KOPT-K1 (cell line): ENCODE data around the gene PLXNA4.

Experiments
- H3K27ac ChIP-seq: fragments of 200-600 bp; sonication (generic); 2 replicates; pipeline ENCODE4 v1.5.1; 2016; ENCODE audit warnings: antibody characterized with exemption, mild to moderate bottlenecking, low read depth, low read length; ENCODE audit not compliant: poor library complexity, severe bottlenecking
- H3K36me3 ChIP-seq: fragments of 200-600 bp; sonication (generic); 2 replicates; pipeline ENCODE4 v1.5.1; 2017; ENCODE audit warnings: antibody characterized with exemption, mild to moderate bottlenecking, low read length, moderate library complexity; ENCODE audit not compliant: insufficient read depth
- H3K9me3 ChIP-seq: fragments of 200-600 bp; sonication (generic); 2 replicates; pipeline ENCODE4 v1.5.1; 2017; ENCODE audit warnings: antibody characterized with exemption, low read length, mild to moderate bottlenecking; ENCODE audit not compliant: insufficient read depth, poor library complexity, severe bottlenecking

PLXNA4 gene

DNA sequence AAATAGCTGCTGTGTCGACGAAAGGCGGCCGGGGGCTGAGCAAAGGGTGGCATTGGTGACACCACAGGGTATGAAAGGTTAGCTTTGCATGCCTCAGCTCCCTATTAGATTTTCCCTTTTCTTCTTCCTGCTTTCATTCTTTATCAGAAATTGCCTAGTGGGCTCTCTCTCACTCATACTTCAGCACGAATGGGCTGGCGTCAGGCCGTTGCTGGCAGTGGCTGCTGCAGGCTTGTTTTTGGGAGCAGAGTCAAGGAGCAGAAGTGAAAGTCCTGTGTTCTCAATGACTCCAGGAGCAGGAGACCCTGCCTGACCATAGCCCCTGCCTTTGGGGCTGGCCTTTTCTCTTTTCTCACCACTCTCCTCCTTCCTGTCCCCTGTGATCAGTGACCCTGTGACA, 318.0 kb downstream of the PLXNA4 start:
- no peaks in the 10 kb centered on the region for H3K9me3 ChIP-seq
- no peak overlapping the region for H3K27ac ChIP-seq
- no peaks in the 10 kb centered on the region for H3K36me3 ChIP-seq

DNA sequence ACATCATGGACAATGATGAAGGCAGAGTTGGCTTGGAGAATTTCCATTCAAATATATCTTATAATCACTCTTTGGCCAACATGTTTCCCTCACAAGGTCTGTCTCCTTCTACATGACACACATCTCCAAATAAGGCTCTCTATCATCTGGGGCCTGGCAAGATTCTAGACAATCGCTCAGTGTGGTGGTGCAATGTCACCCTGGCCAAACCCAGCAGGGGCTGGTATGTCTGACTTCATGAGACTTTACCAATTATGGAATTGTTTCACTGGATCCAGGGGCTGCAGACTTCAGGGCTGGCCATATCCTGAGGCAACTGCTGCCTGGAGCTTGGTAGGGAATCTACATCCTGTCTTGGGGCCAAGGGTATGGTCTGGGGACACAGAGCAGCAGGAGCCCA, 319.0 kb downstream of the PLXNA4 start:
- no peaks in the 10 kb centered on the region for H3K9me3 ChIP-seq
- no peak overlapping the region for H3K27ac ChIP-seq
- no peaks in the 10 kb centered on the region for H3K36me3 ChIP-seq

DNA sequence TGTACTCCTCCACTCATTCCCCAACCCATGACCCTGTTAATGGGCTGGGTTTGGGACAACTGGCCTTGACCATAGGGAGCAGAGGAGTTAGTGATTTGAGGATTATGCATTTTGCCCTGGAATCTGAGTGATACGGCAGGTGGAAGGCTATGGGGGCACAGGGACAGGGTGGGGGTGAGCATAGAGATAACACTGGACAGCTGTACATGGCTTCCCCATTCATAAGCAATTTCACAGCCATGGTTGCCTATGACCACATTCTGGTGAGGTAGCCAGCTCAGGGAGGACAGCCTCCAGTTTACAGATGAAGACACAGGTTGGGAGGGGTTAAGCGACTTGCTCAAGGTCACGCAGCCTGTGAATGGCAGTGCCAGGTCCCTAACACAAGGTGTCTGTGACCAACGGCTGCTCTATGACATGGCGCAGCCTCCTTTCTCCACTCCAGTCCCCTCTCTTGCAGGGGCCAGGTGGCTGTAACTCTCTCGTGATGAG, 319.5 kb downstream of the PLXNA4 start:
- Histone ChIP-seq H3K9me3 (no peaks in the 10 kb centered on the region), H3K27ac (no peak overlapping the region), H3K36me3 (no peaks in the 10 kb centered on the region)

DNA sequence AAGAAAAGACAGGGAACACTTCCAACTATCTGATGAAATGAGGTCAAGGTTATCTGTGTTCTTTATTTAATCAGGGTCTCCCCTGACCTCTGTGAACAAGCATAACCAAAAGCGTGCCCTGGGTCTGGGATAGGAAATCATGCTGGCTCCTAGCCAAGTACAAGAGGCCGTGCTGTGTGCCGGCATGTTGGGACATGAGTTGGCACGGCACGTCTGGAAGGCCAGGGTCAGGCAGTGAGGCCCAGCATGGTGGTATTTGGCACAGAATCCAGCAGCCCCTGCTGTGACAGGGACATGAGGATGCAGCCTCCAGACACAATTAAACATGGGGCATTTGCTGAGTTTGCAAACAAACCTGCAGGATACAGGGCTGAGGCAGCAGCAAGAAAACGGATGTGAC, 320.4 kb downstream of the PLXNA4 start:
- Histone ChIP-seq H3K36me3 (no peaks in the 10 kb centered on the region), H3K9me3 (no peaks in the 10 kb centered on the region), H3K27ac (no peak overlapping the region)

DNA sequence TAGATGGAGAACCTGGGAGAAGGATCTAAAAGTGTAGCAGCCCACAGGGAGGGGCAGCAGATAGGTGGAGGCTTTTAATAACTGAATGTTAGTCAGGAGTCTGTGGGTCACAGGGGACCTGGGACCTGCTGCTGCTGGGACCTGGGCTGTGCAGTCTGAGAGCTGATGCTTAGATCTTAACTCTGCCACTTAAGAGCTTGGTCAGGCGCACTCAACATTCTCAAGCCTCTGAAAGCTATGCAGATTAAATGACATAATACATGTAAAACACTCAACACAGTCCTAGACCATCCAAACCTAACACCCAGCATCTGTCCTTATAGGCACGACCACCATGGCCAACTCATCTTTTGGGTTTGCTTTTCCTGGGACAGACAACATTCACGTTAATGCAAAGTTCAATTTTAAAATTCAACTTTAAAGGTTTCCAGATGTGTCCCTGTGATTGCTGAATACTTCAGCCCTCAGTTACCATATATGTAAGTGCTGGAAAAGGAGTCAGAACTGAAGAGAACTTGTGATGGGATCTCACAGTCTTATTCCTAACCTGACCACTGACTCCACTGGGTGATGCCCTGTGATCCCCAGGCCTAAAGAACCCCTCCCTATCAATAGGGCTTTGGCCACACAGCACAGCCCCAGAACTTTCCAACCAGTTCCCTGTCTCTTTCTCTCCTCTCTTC, 321.0 kb downstream of the PLXNA4 start:
- Histone ChIP-seq H3K9me3 (no peaks in the 10 kb centered on the region), H3K36me3 (no peaks in the 10 kb centered on the region), H3K27ac (no peak overlapping the region)

DNA sequence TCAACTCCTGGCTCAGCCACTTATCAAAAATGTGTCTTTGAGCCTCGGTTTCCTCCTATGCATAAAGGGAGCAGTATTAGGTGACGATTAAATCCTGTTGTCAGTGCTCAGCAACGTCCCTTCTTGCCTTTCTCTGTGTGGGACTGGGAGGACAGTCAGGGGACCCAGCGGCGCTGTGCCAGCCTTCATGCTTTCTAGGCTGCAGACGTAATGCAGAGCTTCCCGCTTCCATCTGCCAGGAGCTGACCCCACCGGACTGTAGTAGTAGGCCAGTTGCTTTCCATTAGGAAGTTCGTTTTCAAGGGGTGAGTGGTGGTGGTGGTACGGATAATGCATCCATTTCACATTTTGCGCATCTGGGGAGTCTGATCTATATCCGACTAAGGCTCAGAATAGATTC, 321.8 kb downstream of the PLXNA4 start:
- Histone ChIP-seq H3K27ac (no peak overlapping the region), H3K9me3 (no peaks in the 10 kb centered on the region), H3K36me3 (no peaks in the 10 kb centered on the region)

DNA sequence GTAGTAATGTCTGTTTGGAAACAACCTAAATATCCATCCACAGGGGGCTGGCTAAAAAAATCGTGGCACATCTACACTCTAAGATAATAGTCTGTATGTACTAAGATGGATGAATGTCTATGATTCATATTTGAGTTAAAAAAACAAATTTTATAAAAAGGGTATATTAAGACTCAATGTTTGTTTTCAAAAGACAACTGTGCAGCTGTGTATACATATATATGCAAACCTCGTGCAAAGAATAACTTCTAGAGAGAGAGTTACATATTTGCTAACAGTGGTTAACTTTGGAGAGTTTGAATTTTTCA, 323.5 kb downstream of the PLXNA4 start:
- no peak overlapping the region for H3K27ac ChIP-seq
- no peaks in the 10 kb centered on the region for H3K9me3 ChIP-seq
- no peaks in the 10 kb centered on the region for H3K36me3 ChIP-seq

DNA sequence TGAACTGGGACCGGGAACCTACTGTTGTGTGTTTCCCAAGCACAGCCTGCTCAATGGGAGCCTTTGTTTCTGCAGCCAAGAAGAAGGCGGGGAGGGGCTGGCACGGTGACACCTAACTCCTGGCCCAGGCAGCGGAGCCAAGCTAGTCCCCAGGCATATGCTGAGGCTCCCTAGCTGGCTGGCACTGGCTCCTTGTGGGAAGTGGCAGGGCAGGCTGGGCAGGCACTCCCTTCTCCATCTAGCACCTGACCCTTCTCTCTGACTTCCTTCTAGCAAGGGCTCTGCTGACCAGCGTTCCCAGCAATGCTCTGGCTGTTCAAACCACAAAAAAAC, 325.0 kb downstream of the PLXNA4 start:
- Histone ChIP-seq H3K27ac (no peak overlapping the region), H3K36me3 (no peaks in the 10 kb centered on the region), H3K9me3 (no peaks in the 10 kb centered on the region)

DNA sequence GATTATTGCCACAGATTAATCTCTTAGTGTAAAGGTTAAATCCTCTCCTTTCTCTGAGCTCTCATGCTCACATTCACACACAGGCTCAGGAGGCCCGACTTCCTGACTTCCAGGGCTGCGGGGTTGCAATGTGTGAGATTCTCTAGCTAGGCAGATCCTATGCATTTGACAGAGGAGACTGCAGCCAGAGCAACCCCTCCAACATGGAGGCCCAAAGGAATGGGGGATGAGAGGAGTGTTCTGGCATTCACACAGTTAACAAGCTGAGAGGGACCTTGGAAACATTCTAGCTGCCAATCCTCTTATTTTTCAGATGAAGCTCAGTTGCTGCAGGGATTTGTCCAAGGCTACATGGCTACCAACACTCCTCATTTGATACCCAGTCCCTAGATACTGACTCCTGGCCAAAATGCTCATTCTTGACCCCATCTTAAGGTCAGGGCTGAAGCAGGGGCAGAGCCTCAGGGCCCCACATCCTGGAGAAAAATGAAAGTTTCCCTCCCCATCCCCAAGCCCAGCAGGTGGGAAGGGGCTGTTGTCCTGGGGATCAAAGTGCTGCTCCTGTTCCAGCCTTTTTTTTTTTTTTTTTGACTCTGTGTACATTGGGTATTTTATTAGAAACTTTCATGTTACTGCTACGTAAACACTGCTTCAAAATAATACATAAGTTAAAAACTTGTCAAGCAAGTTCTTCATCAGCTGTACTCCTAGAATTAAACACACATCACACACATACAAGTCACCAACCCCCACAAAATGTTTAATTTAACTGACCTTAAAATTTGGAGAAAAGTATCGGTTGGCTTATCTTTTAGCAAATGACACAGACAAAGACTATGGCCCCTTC, 325.6 kb downstream of the PLXNA4 start:
- H3K9me3 ChIP-seq = peaks cover 2% of the 10 kb centered on the region
- no peaks in the 10 kb centered on the region for H3K36me3 ChIP-seq
- no peak overlapping the region for H3K27ac ChIP-seq

DNA sequence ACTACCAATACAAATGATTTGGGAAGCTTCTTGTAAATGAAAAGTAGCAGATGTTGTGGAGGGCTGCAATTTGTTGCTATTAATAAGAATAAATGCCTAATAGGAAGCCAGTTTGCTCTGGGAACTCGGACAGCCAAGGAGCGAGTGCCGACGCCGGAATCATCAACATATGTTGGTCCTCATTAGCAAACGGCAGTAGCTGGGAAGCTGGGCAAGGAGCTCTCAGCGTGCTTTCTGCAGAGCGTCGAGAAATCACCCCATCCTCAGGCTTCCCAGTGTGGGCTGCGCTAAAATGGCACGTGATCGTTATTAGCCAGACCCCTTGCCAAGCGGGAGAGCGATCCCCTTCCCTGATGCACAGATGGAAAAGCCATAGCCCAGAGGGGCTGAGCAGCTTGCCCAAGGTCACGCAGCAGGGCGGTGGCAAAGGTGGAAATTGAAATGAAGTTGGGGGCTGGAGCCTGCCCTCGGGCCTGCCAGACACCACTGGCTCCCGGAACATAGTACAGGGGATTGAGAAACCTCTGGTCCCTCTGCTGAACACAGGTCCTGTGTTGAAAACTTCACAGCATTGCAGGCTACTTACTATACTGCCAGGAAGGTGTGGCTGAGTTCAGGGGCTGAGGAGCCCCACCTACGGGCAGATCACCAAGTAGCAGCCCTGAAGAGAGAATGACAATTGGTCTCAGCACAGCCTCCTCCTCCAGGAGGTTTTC, 326.9 kb downstream of the PLXNA4 start:
- Histone ChIP-seq H3K27ac (no peak overlapping the region), H3K36me3 (no peaks in the 10 kb centered on the region), H3K9me3 (peaks cover 5% of the 10 kb centered on the region)

DNA sequence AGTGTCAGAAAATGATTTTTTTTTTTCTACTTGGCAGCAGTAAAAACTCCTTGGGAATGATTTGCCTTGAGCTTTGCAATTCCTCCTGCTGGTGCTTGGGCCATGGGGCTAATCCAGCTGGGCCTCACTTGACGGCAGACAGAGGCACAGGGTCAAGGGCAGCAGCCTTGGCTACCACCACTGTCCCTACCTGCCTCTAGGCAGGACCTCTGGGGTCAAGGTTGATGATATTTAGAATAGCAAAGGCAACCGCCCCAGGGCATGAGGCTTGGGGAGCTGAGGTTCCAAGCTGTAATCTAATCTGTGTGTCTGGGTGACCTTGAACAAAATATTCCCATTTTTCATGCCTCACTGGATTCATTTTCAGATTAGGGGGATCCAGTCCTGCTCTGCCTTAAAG, 327.4 kb downstream of the PLXNA4 start:
- Histone ChIP-seq H3K9me3 (peaks cover 5% of the 10 kb centered on the region), H3K36me3 (no peaks in the 10 kb centered on the region), H3K27ac (no peak overlapping the region)

DNA sequence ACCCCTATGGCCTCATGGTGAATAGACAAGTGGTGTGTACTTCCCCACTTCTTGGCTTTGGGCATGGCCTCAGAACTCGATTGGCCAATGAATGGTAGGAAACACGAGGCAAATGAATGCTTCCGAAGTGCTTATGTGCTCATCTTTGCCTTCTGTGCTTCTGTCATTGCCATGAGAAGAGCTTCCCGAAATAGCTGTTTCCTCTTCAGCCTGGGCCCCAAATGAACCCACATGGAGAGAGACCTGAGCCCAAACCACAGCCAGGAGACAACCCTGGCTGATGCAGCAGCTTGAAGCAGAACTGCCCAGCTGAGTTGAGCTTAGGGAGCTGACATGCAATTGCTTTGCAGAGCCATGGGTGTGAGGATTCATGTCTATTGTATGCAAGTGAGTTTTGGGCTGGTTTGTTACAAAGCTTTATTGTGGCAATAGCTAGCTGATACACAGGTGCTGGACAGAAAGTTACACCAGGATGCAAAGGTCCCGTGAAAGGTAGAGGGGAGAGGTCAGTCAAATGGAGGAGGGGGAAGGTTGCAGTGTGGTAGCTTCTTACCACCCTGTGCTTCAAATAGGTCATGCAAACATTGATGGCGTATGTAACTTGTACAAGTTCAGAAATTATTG, 328.2 kb downstream of the PLXNA4 start:
- H3K27ac ChIP-seq = no peak overlapping the region
- peaks cover 5% of the 10 kb centered on the region for H3K9me3 ChIP-seq
- no peaks in the 10 kb centered on the region for H3K36me3 ChIP-seq

DNA sequence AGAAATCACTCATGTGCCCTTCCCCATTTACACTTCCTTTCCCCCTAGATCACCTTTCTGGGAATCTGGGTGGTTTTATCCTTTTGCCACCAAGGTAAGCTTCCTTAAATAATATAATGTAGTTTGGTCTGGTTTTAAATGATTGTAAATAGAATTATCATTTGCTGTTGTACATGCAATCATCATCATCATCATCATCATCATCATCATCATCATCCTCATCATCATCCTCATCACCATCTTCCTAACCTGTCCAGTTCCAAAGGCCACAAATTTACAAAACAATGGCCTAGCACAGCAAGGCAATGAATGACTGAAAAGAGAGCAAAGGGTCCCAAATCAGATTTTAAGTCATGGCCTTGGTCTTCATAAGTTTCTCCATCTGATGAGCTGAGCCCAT, 329.7 kb downstream of the PLXNA4 start:
- Histone ChIP-seq H3K36me3 (no peaks in the 10 kb centered on the region), H3K9me3 (peaks cover 5% of the 10 kb centered on the region), H3K27ac (no peak overlapping the region)

DNA sequence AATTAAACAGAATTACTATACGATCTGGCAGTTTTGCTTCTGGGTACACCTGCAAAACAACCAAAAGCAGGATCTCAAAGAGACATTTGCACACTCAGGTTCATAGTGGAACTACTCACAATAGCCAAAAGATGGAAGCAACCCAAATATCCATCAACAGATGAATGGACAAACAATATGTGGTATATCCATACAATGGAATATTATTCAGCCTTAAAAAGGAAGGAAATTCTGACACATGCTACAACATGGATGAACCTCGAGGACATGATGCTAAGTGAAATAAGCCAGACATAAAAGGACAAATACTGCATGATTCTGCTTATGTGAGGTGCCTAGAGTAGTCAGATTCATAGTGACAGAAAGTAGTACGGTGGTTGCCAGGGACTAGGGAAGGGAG, 330.7 kb downstream of the PLXNA4 start:
- Histone ChIP-seq H3K36me3 (no peaks in the 10 kb centered on the region), H3K9me3 (peaks cover 5% of the 10 kb centered on the region), H3K27ac (no peak overlapping the region)

DNA sequence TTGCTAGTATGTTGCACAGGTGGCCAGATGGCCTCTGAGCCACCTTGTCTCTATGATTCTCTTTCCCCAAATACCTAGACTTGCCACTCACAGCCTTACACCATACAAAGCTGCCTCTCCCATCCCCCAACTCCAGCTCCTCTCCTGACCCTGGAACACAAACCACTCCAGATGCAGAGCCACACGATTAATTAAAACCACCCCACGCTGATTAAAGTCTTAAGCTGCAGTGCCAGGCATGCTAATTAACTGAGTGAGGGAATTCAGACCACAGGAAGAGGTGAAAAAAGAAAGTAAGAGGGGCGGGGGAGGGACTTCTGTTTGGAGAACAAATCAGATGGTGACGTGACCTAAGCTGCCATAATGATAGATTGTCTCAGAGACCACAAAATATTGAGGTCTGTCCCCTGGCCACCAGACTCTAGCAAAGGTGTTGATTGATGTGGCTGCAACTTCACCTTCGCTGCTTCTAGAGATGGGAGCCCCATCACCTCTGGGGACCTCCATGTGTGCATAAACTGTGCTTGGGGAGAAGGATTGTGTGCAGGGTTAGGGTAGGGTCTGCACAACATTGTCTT, 331.3 kb downstream of the PLXNA4 start:
- Histone ChIP-seq H3K9me3 (peaks cover 5% of the 10 kb centered on the region), H3K36me3 (no peaks in the 10 kb centered on the region), H3K27ac (no peak overlapping the region)
